K562 (cell line): Measurements from ENCODE around the gene ZFYVE19. TPM values are rescaled to one million over a fixed set of nuclear protein-coding genes. Genes with fewer than 3 reads are reported as not detected.

Experiments used
- IRF1 ChIP-seq: sonication (generic); formaldehyde crosslinking; IDR thresholded peaks from 2 replicates; pipeline ENCODE4 v1.8.0; 2022; ENCODE audit warnings: missing genetic modification reagents, mild to moderate bottlenecking, borderline replicate concordance
- JUND ChIP-seq, 2 experiments: IDR thresholded peaks; 2 replicates in 1 of 2; 3 replicates in 1 of 2; pipeline ENCODE4 v1.6.1; 2011; ENCODE audit warnings: borderline replicate concordance in 2 of 2, low read depth in 2 of 2, low read length in 2 of 2, improper control_type of control experiment in 1 of 2, missing biosample characterization in 1 of 2, missing genetic modification characterization in 1 of 2, missing genetic modification reagents in 1 of 2
- MNT ChIP-seq, 2 experiments: fragments of 450-650 bp; conservative IDR thresholded peaks; 2 replicates each; pipeline ENCODE4 v1.6.1; 2017; ENCODE audit warnings: mild to moderate bottlenecking in 2 of 2, moderate library complexity in 2 of 2
- NR4A1 ChIP-seq, 2 experiments: fragments of 250-450 bp in 1 of 2; fragments of 450-650 bp in 1 of 2; sonication (Bioruptor Pico) in 1 of 2; IDR thresholded peaks; 2 replicates each; pipeline versions ENCODE4 v1.4.0 to v1.6.1; 2016 to 2020; ENCODE audit warnings: mild to moderate bottlenecking in 2 of 2, missing compliant biosample characterization in 1 of 2, missing genetic modification characterization in 1 of 2, moderate library complexity in 1 of 2
- PBX2 ChIP-seq, 2 experiments: IDR thresholded peaks in 1 of 2; conservative IDR thresholded peaks in 1 of 2; 2 replicates each; pipeline ENCODE4 v1.6.1; 2016; ENCODE audit warnings: low read depth in 2 of 2, mild to moderate bottlenecking in 1 of 2, missing compliant biosample characterization in 1 of 2, missing genetic modification characterization in 1 of 2, moderate library complexity in 1 of 2
- SREBF1 ChIP-seq: fragments of 150-350 bp; IDR thresholded peaks from 2 replicates; pipeline ENCODE4 v1.6.1; 2014; ENCODE audit warnings: antibody characterized with exemption, low read depth, low read length, borderline replicate concordance
- TRIM25 ChIP-seq: fragments of 450-650 bp; IDR thresholded peaks from 2 replicates; pipeline ENCODE4 v1.7.0; 2016; ENCODE audit warnings: borderline replicate concordance
- ZFP36 ChIP-seq: fragments of 150-350 bp; IDR thresholded peaks from 2 replicates; pipeline ENCODE4 v1.6.1; 2018; ENCODE audit warnings: low read length, low read depth; ENCODE audit not compliant: partially characterized antibody
- ZNF277 ChIP-seq: fragments of 250-450 bp; sonication (Bioruptor Pico); IDR thresholded peaks from 2 replicates; pipeline ENCODE4 v1.8.0; 2022; ENCODE audit warnings: inconsistent platforms, mild to moderate bottlenecking, moderate library complexity, borderline replicate concordance
- polyA plus RNA-seq, 8 experiments: library from polyadenylated mRNA; depleted of rRNA in 4 of 8; stranded (reverse) in 5 of 8; unstranded in 3 of 8; fragments of >200 nt; fragmentation: Nextera tagmentation in 2 of 8; fragmentation: Illumina TruSeq in 1 of 8; extraction: Ambion mirVana in 2 of 8; extraction: Trizol in 1 of 8; gene quantifications; 2 replicates each; pipeline versions ENCODE4 v1.2.1 to v1.2.3, GENCODE V29; 2011 to 2014; ENCODE audit warnings: inconsistent platforms in 1 of 8, missing spikeins in 1 of 8
- total RNA-seq, 7 experiments: library from RNA; depleted of rRNA in 6 of 7; stranded (reverse); fragments of >200 nt in 6 of 7; fragmentation: Illumina TruSeq in 2 of 7; extraction: Trizol in 2 of 7; gene quantifications; 2 replicates each; pipeline versions ENCODE4 v1.2.1 to v1.2.3, GENCODE V29; 2011 to 2021; ENCODE audit warnings: low replicate concordance in 1 of 7
- TF ChIP-seq, protein P1 (sequence below): sonication (generic); formaldehyde crosslinking; IDR thresholded peaks from 2 replicates; pipeline ENCODE4 v1.8.1; 2023; ENCODE audit warnings: mild to moderate bottlenecking, missing genetic modification reagents
- TF ChIP-seq, protein P2 (sequence below), 3 experiments: fragments of 200-800 bp in 1 of 3; sonication (Bioruptor generic) in 1 of 3; sonication (generic) in 1 of 3; formaldehyde crosslinking in 1 of 3; IDR thresholded peaks; 2 replicates each; pipeline versions ENCODE4 v1.6.1 to v1.8.0; 2016 to 2022; ENCODE audit warnings: mild to moderate bottlenecking in 2 of 3, missing compliant biosample characterization in 2 of 3, missing genetic modification characterization in 2 of 3, missing genetic modification reagents in 1 of 3

ZFYVE19 gene
- total and polyA plus RNA-seq, 9 of the 15 experiments (the other 6 are each of a cell fraction or from before 2014, with no cell fraction given): 1.5 to 36.8 (median 19.9) TPM

DNA sequence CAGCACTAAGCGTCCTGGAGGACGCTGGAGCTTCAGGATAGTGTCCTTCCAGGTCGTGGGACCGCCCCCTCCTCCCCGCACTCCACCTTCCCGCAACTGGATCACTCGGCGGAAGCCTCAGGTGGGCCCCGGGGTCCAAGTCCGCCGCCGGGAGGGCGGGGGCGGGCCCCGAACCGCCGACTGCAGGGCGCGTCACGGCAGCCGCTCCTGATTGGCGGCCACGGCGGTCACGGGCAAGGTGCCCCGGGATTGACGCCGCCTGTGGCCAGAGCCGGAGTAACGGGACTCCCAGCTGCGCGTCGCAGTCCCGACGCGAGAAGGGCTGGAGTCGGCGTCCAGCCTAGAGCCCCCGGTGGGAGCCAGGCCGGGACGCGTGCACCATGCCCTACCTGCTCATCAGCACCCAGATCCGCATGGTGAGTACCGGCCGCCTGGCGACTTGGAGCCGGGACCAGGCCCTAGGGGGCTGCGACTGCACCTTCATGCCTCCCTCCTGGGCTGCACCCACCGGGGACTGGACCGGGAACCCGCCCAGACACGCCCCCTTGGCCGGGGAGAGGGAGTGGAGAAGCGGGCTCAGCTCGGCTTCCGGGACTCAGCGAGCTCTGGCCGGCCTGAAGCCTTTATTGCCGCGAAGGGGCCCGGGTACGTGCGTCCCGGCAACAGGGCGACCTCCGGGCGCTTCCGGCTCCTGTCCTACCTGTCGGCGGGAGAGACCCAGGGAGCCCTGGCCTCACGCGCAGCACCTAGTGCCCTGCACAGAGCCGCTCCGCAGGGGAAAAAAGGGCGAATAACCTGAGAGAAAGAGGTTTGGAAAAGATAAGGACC, 42.9 kb upstream of the ZFYVE19 start, which contains the start of gene GCHFR (continued):
- no peak for TF ChIP-seq TRIM25
- peak; percentile 62 for TF ChIP-seq PBX2 (CRISPR knock-in tag; IDR thresholded peaks at IDR 0.05; ENCODE audit: low read depth)
- TF ChIP-seq PBX2 (tag; conservative IDR thresholded peaks at IDR 0.05; ENCODE audit: low read depth): no peak
- TF ChIP-seq JUND (IDR thresholded peaks at IDR 0.05; ENCODE audit: borderline replicate concordance, low read depth, low read length): peak; percentile 52
- TF ChIP-seq JUND (tag; IDR thresholded peaks at IDR 0.05; ENCODE audit: borderline replicate concordance, low read depth, low read length): no peak
- TF ChIP-seq ZFP36: no peak
- TF ChIP-seq, protein P1, sequence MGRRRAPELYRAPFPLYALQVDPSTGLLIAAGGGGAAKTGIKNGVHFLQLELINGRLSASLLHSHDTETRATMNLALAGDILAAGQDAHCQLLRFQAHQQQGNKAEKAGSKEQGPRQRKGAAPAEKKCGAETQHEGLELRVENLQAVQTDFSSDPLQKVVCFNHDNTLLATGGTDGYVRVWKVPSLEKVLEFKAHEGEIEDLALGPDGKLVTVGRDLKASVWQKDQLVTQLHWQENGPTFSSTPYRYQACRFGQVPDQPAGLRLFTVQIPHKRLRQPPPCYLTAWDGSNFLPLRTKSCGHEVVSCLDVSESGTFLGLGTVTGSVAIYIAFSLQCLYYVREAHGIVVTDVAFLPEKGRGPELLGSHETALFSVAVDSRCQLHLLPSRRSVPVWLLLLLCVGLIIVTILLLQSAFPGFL: no peak
- no peak for TF ChIP-seq SREBF1
- TF ChIP-seq MNT (conservative IDR thresholded peaks at IDR 0.05): peak; percentile 18 to 73; a peak in 1 of 4 replicates
- TF ChIP-seq, protein P2, sequence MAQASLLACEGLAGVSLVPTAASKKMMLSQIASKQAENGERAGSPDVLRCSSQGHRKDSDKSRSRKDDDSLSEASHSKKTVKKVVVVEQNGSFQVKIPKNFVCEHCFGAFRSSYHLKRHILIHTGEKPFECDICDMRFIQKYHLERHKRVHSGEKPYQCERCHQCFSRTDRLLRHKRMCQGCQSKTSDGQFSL (CRISPR knock-in tag; IDR thresholded peaks at IDR 0.05): peak; percentile 55; the same call in 1 of the 2 replicates
- TF ChIP-seq, protein P2 (tag; IDR thresholded peaks at IDR 0.05): no peak
- TF ChIP-seq IRF1 (CRISPR knock-in tag): no peak
- TF ChIP-seq ZNF277 (CRISPR knock-in tag): no peak
- no peak for TF ChIP-seq NR4A1 (CRISPR knock-in tag; IDR thresholded peaks at IDR 0.05)
- 0 out of 2 replicates have a peak, but pooled peaks have one; percentile 35 for TF ChIP-seq NR4A1 (tag; IDR thresholded peaks at IDR 0.05)
